HG03378 (cell line): ENCODE results near the gene TCF7.

Source experiments
- ATAC-seq: cut with Tn5 transposase; IDR thresholded peaks from one replicate; pipeline ENCODE4 v1.9.1; 2021; ENCODE audit warnings: mild to moderate bottlenecking, moderate library complexity; ENCODE audit not compliant: unreplicated experiment

The TCF7 gene

DNA sequence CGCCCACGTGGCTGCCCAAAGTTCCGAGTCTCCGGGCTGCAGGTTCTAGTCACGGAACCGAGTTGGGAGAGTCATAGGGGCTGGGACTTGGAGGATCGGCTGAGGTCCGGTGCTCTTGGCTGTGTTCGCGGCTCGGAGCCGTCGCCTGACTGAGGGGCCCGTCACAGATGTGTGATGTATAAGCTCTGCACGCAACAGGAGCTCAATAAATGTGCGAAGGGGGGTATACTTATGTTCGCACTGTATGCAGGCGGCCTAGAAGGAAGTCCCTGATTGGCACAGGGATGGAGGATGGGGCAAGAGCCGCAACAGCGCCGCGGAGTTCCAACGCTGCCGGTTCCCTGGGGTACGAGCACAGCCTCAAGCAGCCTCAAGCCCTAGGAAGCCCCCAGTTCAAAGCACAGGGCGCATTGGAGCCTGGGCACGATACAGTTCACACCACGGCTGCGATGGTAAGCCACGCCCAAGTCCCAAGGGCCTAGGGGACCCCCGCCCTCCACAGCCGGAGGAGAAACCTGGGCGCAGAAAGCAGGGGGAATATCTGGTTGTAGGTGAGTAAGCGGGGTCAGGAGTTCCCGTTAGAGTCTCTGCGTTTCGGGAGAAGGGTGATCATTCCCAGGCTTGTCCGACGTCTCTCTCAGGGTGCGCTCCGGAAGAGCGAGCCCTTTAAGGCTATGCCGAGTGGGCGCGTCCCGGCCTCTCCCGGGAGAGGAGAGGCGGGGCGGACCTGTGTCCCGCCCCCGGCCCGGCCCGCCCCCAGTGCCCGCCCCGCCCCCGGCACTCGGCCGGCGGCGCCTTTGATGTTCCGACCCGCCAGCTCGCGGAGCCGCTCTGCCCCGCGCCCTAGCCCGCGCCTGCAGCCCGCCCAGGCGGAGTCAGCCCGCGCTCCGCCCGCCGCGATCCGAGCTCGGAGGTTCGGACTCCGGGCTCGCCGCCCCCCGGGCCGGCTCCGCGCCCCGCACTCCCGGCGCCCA is at the start of gene TCF7:
TSS of gene TCF7 (plus strand) at position 780 of the 974 bp plus-strand sequence. CDS start 226 bp downstream, outside the sequence.
- peak; percentile 57 for ATAC-seq

DNA sequence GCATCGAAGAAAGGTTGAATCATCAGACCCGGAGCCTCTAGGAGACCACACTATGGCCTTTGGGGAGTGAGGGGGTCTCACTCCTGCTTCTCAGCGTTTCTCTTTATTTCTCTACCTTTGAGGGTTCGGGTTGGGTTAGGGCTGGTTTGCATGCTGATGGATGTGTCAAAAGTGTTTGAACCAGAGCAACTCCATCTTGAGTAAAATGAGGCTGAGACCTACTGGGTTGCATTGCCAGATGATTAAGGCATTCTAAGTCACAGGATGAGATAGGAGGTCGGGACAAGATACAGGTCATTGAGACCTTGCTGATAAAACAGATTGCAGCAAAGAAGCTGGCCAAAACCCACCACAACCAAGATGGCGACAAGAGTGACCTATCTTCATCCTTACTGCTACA is 44.9 kb upstream of the TCF7 start:
- ATAC-seq: no peak

DNA sequence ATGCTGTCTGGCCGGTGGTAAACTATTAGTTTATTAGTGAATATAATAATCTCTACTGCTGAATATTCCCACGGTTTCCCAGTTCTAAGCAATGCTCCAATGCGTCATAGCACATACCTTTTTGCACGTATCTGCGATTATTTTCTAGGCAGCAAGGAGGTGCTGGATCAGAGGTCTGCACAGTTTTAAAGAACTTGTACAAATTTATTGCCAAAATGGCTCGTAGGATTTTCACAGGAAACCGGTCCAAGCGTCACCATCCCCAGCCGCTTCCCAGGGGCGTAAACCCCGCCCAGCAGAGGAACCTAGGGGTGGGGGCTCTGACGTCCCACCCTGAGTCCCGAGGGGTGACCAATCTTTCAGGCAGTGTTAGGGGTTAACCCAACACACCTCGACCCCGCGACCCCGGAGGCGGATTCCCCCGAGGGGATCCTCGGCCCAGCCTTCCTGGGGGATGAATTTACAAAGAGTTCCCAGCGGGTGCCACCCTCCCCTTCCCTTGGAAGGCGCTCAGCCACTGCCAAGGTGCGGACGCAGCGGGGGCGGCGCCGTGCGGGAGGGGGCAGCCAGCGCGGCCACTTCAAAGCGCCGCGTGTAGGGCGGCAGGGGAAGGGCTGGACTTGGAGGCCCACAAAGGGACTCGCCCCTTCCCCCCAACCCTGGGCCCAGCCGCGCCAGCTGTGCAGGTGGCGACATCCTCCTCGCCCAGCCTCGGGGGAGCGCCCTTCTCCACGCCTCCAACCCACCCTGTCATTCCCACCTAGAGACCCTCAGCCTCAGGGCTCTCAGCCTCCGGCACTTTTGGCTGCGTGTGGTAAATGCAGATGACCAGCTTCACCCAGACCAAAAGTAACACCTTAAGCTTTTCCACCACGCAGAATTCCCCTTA is 43.5 kb upstream of the TCF7 start:
- no peak for ATAC-seq

DNA sequence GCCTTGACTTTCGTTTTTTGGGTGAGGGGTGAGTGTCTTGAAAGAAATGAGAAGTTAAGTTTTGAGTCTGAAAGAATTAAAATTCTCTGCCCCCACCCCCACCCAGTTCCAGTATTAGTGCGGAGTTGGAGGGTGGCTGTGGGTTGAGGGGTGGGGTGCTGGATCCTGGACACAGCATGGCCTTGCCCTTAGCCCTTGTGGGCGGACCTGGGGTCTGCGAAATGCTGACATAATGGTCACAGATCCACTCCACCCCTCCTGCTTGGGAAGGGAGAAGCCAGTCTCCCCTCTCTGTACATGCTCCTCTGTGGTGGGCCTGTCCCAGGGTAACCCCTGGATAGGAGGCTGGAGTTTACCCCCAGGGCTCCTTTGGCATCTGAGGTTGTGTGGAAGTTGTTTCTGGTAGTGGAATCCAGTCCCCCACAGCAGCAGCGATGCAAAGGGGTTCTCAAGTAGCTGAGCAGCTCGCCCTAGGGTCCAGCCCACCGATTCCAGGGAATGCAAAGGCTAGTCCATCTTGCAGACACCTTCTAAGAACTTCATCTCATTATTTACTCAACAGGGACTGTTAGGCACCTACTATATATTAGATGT is 42.8 kb upstream of the TCF7 start:
- ATAC-seq: no peak

DNA sequence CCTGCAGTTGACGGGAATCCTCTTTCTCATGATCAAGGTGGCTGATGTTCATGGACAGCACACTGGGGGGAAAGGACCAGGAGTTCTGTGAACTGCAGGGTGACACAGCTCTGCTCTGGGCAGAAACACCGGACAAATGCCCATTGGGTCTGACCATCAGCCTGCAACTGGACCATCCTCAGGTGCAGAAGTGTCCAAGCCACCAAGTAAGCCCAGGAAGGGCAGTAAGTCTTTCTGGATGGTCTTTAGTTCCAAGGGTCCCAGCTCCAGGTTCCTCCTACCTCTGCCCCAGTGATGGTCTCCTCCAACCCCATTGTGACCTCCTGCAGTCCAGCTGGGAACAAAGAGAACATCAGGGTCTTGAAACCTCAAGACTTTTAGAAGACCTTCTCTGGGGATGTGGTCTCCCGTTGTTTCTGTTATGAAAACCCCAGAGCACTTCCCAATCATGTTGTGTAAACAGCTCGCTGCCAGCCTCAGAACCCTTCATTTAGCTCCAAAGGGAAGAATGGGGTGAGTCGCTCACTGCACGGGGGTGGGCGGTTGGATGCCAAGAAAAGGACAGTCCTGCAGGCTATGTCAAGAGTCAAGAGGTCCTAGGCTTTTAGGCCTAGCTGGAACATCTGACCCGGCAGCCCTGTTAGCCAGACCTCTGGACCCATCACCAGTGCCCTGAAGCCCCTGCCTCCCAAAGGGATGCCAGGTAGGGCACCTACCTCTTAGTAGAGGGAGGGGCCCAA is 41.8 kb upstream of the TCF7 start:
- ATAC-seq: no peak

DNA sequence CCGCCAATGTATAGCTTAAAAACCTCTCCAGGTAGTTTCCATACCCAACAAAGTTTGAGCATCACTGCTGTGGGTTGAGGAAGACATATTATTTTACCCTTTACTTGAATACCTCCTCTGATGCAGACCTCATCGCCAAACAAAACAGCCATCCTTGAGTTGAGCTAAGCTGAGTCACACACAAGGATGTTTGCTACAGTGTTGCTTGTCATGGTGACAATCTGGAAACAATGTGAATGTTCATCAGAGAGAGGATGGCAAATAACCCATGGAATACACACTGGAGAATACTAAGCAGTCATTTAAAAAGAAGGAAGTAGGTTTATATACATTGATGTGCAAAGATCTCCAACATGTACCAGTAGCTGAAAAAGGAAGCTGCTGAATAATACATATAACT is 41.1 kb upstream of the TCF7 start:
- no peak for ATAC-seq

DNA sequence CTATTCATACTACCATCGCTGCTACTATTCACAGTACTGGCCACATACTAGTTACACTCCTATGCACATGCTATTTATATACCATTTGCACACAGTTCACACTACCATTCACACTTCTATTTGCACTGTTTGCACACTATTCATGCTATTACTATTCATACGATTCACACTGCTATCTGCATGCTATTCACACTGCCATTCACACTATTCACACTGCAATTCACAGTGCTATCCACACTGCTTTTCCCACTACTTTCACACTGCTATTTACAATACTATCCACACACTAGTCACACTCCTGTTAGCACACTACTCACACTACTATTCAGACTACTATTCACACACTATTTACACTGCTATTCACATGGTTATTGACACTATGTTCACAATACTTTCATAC is 39.4 kb upstream of the TCF7 start:
- no peak for ATAC-seq

DNA sequence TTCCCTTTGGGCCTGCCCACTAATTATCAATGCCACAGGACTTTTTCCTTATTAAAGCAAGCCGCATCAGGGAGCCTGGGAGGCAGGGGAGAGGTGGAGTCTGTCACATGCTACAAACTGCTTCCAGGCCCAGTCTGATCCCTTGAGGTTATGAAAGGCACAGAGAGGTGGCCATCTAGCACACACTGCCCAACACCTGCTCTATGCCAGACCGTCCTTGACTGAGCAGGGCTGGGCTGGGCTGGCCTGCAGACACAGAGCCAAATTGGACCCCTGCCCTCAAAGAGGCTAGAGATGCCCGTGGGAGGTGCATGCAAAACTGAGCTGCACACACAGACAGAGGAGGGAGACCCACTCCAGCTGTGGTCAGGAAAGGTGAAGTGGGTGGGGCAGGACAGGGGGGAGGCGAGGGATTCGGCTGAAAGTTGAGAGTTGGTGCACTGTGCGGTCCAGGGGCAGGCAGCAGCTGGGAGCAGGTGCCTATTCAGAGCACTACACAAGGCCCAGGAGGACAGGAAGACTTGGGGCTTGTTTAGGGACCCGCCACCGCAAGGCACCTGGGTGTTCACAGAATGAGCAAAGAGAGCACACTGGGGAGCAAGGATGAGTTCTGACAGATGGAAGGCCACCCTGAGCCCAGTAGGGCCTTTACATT is 36.4 kb upstream of the TCF7 start:
- no peak for ATAC-seq

DNA sequence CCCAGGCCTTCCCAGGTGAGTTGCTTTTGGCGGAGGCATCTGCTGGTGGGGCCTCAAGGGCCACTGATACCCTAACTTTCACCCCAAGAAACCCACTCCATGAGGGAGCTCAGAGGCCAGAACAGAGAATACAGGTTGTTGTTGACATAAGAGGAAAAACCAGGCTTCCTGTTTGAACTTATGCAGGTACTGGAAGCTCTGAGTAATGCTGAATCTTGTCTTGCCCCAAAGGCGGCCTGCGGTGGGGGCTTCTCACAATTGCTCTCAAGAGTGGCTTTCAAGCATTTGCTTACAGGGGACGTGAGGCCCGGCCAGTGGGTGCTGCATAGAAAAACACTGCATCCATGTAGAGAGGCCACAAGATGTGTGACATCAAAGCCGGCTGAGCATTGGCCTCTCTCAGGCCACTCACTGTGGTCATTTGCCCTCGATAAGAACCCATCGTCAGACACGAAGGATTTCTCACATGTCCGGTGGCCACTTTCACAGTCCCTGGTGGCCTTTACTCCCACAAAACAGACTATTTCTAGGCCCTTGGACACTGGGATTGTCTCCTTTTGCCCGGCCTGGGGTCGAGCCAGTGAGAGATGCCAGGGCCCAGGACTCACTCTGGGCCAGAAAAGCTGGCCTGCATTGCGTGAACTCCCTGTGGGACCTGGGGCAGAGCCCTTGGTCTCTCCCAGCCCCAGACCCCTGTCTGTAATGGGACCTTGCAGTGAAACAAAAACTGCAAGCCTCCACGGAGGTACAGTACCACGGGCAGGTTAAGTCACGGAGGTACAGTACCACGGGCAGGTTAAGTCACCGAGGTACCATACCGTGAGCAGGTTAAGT is 34.5 kb upstream of the TCF7 start:
- ATAC-seq: no peak

DNA sequence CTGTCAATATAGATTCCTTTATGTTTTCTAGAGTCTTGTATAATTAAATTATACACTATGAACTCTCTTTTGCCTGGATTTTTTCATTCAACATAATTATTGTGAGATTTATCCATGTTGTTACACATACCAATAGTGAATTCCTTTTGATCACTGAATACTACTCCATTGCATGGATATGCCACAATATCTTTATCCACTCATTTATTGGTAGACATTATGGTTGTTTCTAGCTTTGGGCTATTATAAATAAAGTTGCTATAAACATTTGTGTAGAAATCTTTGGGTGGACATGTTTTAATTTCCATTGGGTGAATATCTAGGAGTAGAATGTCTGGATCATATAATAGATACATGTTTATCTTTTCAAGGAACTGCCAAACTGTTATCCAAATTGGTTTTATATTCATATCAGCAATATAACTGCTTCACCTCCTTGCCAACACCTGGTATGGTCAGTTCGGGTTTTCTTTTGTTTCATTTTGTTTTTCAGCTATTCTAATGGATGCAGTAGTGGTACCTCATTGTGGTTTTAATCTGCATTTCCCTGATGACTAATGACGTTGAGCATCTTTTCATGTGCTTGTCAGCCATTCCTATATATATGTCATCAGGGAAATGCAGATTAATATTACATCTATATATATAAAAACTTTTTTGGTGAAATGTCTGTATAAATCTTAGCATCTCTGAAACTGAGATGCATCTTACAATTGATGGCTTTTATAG is 32.1 kb upstream of the TCF7 start:
- no peak for ATAC-seq

DNA sequence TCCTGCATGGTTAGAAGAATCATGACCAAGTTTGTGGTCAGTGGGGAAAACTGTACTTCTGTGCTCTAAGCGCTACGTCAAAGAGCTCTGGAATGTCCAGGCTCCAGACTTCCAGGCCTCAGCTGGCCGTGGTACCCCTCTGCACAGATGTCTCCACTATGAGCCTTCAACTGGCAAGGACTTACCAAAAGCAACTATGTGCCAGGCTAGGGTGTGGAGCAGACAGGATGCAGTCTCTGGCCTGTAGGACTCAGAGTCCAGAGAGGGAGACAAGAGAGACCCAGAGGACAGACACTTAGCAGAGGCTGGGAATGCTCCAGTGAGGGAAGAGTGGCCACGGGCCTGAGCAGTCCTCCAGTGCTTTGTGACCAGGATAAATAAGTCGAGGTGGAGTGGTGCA is 31.0 kb upstream of the TCF7 start:
- no peak for ATAC-seq

DNA sequence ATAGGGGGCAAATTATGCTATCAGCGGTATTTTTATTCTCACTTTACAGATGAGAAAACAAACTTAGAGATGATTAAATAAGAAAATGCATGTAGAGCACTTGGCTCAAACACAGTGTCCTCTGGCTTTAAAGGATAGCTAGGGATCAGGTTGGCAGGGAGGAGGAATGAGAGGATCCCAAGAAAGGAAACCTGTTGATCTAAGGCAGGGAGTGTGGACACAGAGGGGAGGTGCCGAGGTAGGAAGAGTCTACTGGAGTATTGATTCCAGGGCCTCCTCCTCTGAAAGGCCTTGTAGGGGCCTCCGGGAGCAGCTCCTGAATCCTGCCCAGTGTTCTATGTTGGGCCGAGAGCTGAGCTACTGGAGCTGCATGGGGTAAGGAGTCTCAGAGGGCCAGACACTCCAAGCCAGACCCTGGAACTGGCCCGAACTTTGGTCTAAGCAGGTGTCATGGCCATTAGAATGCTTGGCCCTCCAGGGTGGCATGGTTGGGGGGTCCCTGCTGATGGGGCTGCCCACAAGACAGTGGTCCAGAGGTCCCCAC is 30.4 kb upstream of the TCF7 start:
- ATAC-seq: no peak

DNA sequence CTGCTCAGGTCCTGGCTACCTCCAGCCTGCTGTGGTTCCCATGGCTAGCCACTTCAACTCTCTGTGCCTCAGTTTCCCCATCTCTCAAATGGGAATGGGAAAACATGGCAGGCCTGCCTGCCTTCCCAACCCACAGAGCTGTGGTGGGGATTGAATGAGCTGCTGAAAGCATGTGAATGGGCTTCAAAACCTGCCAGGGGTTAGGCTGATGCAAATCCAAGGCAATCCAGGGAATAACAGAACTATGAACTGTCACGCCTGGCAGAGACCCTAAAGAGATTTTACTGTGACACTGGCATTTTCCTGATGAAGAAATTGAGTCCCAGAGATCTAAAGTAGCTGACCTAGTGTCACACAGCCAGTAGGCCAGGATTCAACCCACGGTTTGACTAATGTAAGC is 29.9 kb upstream of the TCF7 start:
- no peak for ATAC-seq

DNA sequence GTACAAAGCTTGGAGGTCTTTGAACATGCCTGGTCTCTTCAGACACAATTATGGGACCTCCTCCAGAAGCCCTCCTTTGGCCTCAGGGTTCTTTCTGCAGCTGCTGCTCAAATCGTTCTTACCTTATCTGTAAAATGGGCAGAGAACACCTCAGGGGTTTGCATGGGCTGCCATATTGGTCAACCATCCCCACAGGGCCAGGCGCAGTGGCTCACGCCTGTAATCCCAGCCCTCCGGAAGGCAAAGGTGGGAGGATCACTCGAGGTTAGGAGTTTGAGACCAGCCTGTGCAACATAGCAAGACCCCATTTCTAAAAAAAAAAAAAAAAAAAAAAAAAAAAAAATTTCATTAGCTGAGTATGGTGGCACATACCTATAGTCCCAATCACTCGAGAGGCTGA is 29.1 kb upstream of the TCF7 start:
- ATAC-seq: no peak

DNA sequence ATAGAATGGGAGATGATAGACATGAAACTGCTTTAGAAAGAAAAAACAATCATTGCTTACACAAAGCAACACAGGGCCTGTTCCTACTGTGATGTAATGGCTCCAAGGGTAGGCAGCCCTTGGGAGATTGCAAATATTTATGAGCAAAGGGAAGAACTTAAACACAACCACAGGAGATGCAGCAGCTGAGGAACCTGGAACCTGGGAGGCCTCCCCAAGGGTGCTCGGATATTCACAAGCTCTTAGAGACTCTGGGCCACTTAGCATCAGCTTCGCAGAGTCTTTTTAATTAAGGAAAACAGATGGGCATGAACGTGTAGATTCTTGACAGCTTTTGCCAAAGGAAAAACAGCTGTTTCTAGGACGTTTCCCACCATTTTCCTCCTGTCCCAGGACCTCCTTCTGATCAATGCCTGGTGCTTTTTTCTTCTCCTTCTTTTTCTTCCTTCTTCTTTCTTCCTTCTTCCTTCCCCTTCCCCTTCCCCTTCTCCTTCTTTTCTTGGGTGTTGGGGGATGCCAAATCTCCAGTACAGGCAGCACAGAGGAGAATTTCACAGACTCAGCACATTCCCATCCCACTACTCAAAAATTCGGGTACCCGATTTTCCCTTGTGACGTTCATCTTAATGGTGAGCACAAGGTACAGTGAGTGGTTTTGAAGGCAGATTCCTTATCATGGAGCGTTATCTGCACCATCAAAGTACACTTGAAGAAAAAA is 28.1 kb upstream of the TCF7 start:
- no peak for ATAC-seq

DNA sequence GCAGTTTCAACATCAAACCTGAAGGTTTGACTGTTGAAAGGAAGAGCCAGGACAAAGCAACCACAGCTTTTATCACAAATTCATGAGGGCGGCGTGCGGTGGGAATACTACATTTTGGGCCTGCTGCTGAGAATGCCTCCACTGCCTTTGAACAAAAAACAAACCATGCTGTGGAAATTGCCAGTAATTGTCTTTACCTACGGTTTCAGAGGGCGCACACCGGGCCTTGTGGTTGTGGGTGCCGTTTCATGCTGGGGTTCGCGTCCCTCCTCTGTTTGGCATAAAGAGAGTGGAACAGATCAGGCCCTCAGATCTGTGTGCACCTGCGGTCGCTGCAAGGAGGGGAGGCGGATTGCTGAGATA is 27.6 kb upstream of the TCF7 start:
- no peak for ATAC-seq

DNA sequence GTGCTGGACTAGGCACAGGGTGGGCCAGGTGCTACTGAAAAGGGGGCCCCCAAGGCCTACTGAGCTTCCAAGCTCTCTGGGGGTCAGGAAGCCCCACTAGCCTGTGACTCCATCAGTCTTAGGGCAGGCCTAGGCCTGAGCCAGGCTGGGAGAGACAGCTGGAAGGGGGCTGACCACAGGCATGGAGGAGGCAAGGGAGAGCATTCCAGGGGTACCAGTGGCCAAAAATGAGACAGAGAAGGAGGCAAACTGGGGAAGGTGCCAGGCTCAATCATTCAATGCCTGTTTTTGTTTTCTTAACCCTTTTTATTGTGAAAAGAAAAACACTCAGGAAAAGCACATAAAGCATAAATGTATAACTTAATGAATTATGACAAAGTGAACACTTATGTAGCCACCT is 26.2 kb upstream of the TCF7 start:
- no peak for ATAC-seq
